A673 (cell line): ENCODE data around the gene CCN2.

ENCODE experiments used
- CTCF ChIP-seq: fragments of 300-800, 200-600 bp; sonication (generic); conservative IDR thresholded peaks from 2 replicates; pipeline ENCODE4 v1.5.1; 2017; ENCODE audit warnings: low read depth, mild to moderate bottlenecking, antibody characterized with exemption, low read length, moderate library complexity, mixed read lengths
- EZH2 ChIP-seq: fragments of 200-600 bp; sonication (generic); IDR thresholded peaks from 2 replicates; pipeline ENCODE4 v1.6.1; 2017; ENCODE audit warnings: borderline replicate concordance, low read depth, mild to moderate bottlenecking, mixed read lengths, antibody characterized with exemption, low read length; ENCODE audit not compliant: poor library complexity, severe bottlenecking

GRCh38 chr6:131950767-131951575, at the start of gene CCN2:
- TF ChIP-seq CTCF, result no peak
- TF ChIP-seq EZH2, result no peak
